ENCODE measurements around the gene GJD4. TPM values are rescaled to one million over a fixed set of nuclear protein-coding genes. Genes with fewer than 3 reads are reported as not detected.

The GJD4 gene
- total RNA-seq, 4 donors from 2014 or later: not detected

- Histone ChIP-seq H3K4me1 (peaks cover 0 to 12% (median 0%) of the 10 kb centered on the region in 4 donors), H3K4me3 (peak overlapping the region in 3 of 4 donors; percentile 27 to 50 (median 36)), H3K27me3 (peaks cover 0 to 11% of the 10 kb centered on the region in 2 donors), H3K9me3 (no peaks in the 10 kb centered on the region), H3K36me3 (no peaks in the 10 kb centered on the region), H3K27ac (no peak overlapping the region)
- TF ChIP-seq CTCF (IDR thresholded peaks at IDR 0.05) (no peak), POLR2A (IDR thresholded peaks at IDR 0.05) (no peak)
- no peak for DNase-seq
Measured at GRCh38 chr10:35608328-35608672, 3.2 kb downstream of the GJD4 start.

DNA sequence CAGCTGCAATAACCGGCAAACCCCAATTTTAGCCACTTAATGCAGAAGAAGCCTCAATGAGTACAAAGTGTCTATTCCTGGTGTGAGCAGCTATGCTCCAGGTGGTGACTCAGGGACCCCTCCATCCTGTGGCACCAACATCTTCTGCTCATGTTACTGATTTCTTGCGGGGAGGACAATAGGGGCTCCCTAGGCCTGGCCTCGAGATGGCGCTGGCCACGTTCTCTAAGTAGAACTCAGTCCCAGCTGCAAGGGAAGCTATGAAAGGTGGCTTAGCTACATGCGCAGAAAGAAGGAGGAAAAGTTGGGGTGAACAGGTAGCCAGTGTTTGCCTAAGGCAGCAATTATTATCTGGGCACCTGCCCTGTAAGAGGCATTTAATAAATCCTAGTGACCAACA is 6.6 kb downstream of the GJD4 start:
- TF ChIP-seq CTCF (IDR thresholded peaks at IDR 0.05): no peak
- no peak for TF ChIP-seq POLR2A (IDR thresholded peaks at IDR 0.05)
- no peaks in the 10 kb centered on the region for H3K9me3 ChIP-seq
- H3K27me3 ChIP-seq: peaks cover 0 to 11% of the 10 kb centered on the region in 2 donors
- H3K4me1 ChIP-seq: peaks cover 0 to 12% (median 0%) of the 10 kb centered on the region in 4 donors
- no peak for DNase-seq
- H3K4me3 ChIP-seq: no peak overlapping the region
- H3K27ac ChIP-seq: no peak overlapping the region
- no peaks in the 10 kb centered on the region for H3K36me3 ChIP-seq

GRCh38 chr10:35612385-35613106 is 7.4 kb downstream of the GJD4 start:
- no peak for DNase-seq
- Histone ChIP-seq H3K4me3 (no peak overlapping the region), H3K9me3 (no peaks in the 10 kb centered on the region), H3K27me3 (peaks cover 0 to 10% of the 10 kb centered on the region in 2 donors), H3K4me1 (peaks cover 0 to 9% (median 0%) of the 10 kb centered on the region in 4 donors), H3K36me3 (no peaks in the 10 kb centered on the region), H3K27ac (no peak overlapping the region)
- TF ChIP-seq CTCF (IDR thresholded peaks at IDR 0.05) (no peak), POLR2A (IDR thresholded peaks at IDR 0.05) (no peak)

DNA sequence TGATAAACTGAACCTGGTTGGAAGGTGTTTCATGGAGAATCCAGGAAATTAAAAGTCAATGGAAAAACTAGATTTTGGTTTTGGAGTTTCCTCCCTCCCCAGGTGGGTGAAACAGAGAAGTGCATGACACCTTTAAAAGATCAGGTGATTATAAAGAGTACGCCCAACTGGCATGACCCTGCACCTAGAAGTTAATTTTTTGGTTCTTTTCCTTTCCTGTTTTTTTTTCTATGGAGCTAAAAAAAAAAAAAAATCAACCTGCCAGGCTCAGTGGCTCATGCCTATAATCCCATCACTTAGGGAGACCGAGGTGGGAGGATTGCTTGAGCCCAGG is 7.9 kb downstream of the GJD4 start:
- no peak overlapping the region for H3K4me3 ChIP-seq
- H3K27ac ChIP-seq: no peak overlapping the region
- H3K27me3 ChIP-seq: peaks cover 0 to 5% of the 10 kb centered on the region in 2 donors
- H3K9me3 ChIP-seq: no peaks in the 10 kb centered on the region
- no peak for DNase-seq
- no peaks in the 10 kb centered on the region for H3K36me3 ChIP-seq
- TF ChIP-seq CTCF (IDR thresholded peaks at IDR 0.05) (no peak), POLR2A (IDR thresholded peaks at IDR 0.05) (no peak)
- H3K4me1 ChIP-seq: peaks cover 0 to 4% (median 0%) of the 10 kb centered on the region in 4 donors

- no peaks in the 10 kb centered on the region for H3K4me1 ChIP-seq
- no peak overlapping the region for H3K27ac ChIP-seq
- H3K4me3 ChIP-seq: no peak overlapping the region
- no peaks in the 10 kb centered on the region for H3K9me3 ChIP-seq
- H3K36me3 ChIP-seq: no peaks in the 10 kb centered on the region
- H3K27me3 ChIP-seq: no peaks in the 10 kb centered on the region
- DNase-seq: no peak
- no peak for TF ChIP-seq POLR2A (IDR thresholded peaks at IDR 0.05)
- TF ChIP-seq CTCF (IDR thresholded peaks at IDR 0.05): no peak
Measured at GRCh38 chr10:35613597-35614226, 8.6 kb downstream of the GJD4 start.
